Adrenal gland (tissue), 12 donors: ENCODE results near the gene TEAD1. TPM values are rescaled to one million over a fixed set of nuclear protein-coding genes. Genes with fewer than 3 reads are reported as not detected.

Source experiments
- DNase-seq, 7 donors: peaks; one replicate each; pipeline ENCODE4 v3.0.0-alpha.2; 2019 to 2020
- H3K27ac ChIP-seq, 5 donors: fragments of 200-600 bp; sonication (generic) in 4 of 5; 1 replicate in 3 of 5; 2 replicates in 2 of 5; pipeline versions ENCODE4 v1.5.1 to v1.8.0; 2016 to 2020; ENCODE audit warnings: mild to moderate bottlenecking in 1 of 5
- H3K27me3 ChIP-seq: fragments of 200-600 bp; 2 replicates; pipeline ENCODE4 v1.8.0; 2021
- H3K36me3 ChIP-seq, 2 donors: fragments of 200-600 bp; replicated peaks in 1 of 2; 1 replicate in 1 of 2; 2 replicates in 1 of 2; pipeline versions ENCODE4 v1.5.1 to v1.8.0; 2018 to 2022
- H3K4me1 ChIP-seq, 2 donors: fragments of 200-600 bp; replicated peaks in 1 of 2; 1 replicate in 1 of 2; 2 replicates in 1 of 2; pipeline versions ENCODE4 v1.5.1 to v1.8.0; 2018 to 2021
- H3K4me3 ChIP-seq, 4 donors: fragments of 200-600 bp; sonication (generic) in 3 of 4; one replicate each; pipeline ENCODE4 v1.5.1; 2016 to 2018
- H3K9me3 ChIP-seq, 3 donors: fragments of 200-600 bp; sonication (generic) in 1 of 3; replicated peaks in 1 of 3; 1 replicate in 2 of 3; 2 replicates in 1 of 3; pipeline versions ENCODE4 v1.5.1 to v1.8.0; 2016 to 2021
- POLR2A ChIP-seq, 2 donors: fragments of 450-650 bp; IDR thresholded peaks; one replicate each; pipeline ENCODE4 v1.6.1; 2017; ENCODE audit warnings: antibody characterized with exemption in 2 of 2, mild to moderate bottlenecking in 2 of 2, moderate library complexity in 1 of 2
- WGBS, 4 donors: extraction: QIAGEN DNeasy Blood & Tissue Kit in 2 of 4; methylation state at CpG; one replicate each; pipeline versions ENCODE4 v1.1.5 to v1.1.7; 2013 to 2017; 5-methylcytosine and 5-hydroxymethylcytosine counted together
- intact Hi-C, 2 donors: fragments of 100-400 bp; cut with DNase I; formaldehyde crosslinking; loops; one replicate each; pipeline versions ENCODE4 v1.14.1 to v1.15.0; 2022 to 2023
- polyA plus RNA-seq, 3 donors: library from polyadenylated mRNA; stranded (reverse); fragments of 200-250 nt in 2 of 3; fragments of 350-450 nt in 1 of 3; fragmentation: Illumina TruSeq in 1 of 3; extraction: RNeasy Lipid Tissue Mini Kit (QIAGEN cat#74804) in 1 of 3; gene quantifications; one replicate each; pipeline ENCODE4 v1.2.3, GENCODE V29; 2013 to 2014
- total RNA-seq, 9 donors: library from RNA; depleted of rRNA in 4 of 9; stranded (reverse); fragments of >200 nt in 4 of 9; fragments of 120-200 nt in 1 of 9; fragmentation: NEBNext Ultra II Directional in 1 of 9; extraction: Animal tissue kit (Norgen Biotek cat#: 25700) in 1 of 9; gene quantifications; one replicate each; pipeline versions ENCODE4 v1.1.0 to v1.2.4, GENCODE V29; 2013 to 2023
- TF ChIP-seq, protein P1 (sequence below), 6 experiments: fragments of 450-650 bp in 4 of 6; fragments of 200-600 bp in 2 of 6; sonication (generic) in 1 of 6; IDR thresholded peaks; 1 replicate in 5 of 6; 2 replicates in 1 of 6; pipeline versions ENCODE4 v1.5.1 to v1.8.0; 2016 to 2021; ENCODE audit warnings: antibody characterized with exemption in 6 of 6, mild to moderate bottlenecking in 2 of 6, moderate library complexity in 1 of 6
- donor health status: healthy with polysubstance abuse.
- donor health status: Bipolar disorder and iron deficiency.
- donor health status: DM: yes; HTN: yes; CAD: no.
- donor health status: DM: no; HTN: no; CAD: no.
- donor health status: DM: no; HTN: no; CAD: no.
- donor health status: DM: yes; HTN: yes; CAD: no.

The TEAD1 gene
- total and polyA plus RNA-seq, 12 donors, result 3.9 to 49.9 (median 35.1) TPM

DNA sequence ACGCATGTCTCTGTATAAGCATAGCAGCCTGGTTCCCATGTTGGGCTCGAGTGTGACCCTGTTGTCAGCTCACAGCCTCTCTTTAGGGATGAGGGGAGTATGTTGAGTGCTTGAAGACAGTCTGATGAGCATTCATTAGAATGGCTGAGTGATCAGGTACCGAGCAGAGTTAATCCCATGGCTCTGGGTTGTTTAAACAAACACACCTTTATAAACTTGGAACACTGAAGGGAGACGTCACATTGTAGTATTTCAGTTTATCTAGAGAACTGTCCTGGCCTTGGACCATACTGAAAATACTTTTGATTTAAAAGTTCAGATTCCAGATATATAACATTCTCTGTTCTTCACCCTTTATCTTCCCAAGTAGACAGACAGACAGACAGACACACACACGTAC is 76.0 kb downstream of the TEAD1 start:
- TF ChIP-seq, protein P1, sequence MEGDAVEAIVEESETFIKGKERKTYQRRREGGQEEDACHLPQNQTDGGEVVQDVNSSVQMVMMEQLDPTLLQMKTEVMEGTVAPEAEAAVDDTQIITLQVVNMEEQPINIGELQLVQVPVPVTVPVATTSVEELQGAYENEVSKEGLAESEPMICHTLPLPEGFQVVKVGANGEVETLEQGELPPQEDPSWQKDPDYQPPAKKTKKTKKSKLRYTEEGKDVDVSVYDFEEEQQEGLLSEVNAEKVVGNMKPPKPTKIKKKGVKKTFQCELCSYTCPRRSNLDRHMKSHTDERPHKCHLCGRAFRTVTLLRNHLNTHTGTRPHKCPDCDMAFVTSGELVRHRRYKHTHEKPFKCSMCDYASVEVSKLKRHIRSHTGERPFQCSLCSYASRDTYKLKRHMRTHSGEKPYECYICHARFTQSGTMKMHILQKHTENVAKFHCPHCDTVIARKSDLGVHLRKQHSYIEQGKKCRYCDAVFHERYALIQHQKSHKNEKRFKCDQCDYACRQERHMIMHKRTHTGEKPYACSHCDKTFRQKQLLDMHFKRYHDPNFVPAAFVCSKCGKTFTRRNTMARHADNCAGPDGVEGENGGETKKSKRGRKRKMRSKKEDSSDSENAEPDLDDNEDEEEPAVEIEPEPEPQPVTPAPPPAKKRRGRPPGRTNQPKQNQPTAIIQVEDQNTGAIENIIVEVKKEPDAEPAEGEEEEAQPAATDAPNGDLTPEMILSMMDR (IDR thresholded peaks at IDR 0.05), result no peak
- no peak for TF ChIP-seq POLR2A (IDR thresholded peaks at IDR 0.05)
- 77 to 84% (median 80%) methylated on average over 5 of the region's 5 CpGs for WGBS, 4 donors
- peaks cover 0 to 10% of the 10 kb centered on the region in 2 donors for H3K4me1 ChIP-seq
- no peak overlapping the region for H3K4me3 ChIP-seq
- no peaks in the 10 kb centered on the region for H3K9me3 ChIP-seq
- DNase-seq, result no peak
- H3K27ac ChIP-seq, result no peak overlapping the region
- intact Hi-C loops, result no loop called here
- no peaks in the 10 kb centered on the region for H3K27me3 ChIP-seq
- H3K36me3 ChIP-seq, result no peaks in the 10 kb centered on the region

DNA sequence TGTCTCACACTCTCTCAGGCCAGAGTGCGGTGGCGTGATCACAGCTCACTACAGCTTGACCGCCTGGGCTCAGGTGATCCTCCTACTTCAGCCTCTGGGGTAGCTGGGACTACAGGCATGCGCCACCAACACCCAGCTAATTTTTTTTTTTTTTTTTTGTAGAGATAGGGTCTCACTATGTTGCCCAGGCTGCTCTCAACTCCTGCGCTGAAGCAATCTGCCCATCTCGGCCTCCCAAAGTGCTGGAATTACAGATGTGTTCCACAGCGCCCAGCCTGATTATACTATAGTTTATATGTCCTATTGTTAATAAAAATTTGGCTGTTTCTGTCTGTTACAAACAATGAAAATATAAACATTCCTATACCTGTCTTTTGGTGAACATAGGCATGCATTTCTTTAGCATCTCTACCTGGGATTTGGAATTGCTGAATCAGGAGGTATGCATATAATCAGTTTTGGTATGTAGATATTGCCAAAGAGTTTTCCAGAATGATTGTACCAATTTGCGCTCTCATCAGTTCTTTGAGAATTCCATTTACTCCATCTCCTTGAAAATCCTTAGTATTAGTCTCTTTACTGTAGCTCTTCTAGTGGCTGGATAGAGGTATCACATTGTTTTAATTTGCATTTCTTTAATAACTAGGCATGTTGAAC is 78.8 kb downstream of the TEAD1 start:
- H3K4me1 ChIP-seq, result peaks cover 5 to 31% of the 10 kb centered on the region in 2 donors
- intact Hi-C loops, result no loop called here
- no peaks in the 10 kb centered on the region for H3K27me3 ChIP-seq
- no peak overlapping the region for H3K27ac ChIP-seq
- 95 to 99% (median 97%) methylated on average over 8 of the region's 8 CpGs for WGBS, 4 donors
- H3K9me3 ChIP-seq, result no peaks in the 10 kb centered on the region
- no peak overlapping the region for H3K4me3 ChIP-seq
- DNase-seq, result no peak
- no peaks in the 10 kb centered on the region for H3K36me3 ChIP-seq
- no peak for TF ChIP-seq POLR2A (IDR thresholded peaks at IDR 0.05)
- TF ChIP-seq, protein P1 (IDR thresholded peaks at IDR 0.05), result peak in 2 of 6 experiments; percentile 8 to 17

DNA sequence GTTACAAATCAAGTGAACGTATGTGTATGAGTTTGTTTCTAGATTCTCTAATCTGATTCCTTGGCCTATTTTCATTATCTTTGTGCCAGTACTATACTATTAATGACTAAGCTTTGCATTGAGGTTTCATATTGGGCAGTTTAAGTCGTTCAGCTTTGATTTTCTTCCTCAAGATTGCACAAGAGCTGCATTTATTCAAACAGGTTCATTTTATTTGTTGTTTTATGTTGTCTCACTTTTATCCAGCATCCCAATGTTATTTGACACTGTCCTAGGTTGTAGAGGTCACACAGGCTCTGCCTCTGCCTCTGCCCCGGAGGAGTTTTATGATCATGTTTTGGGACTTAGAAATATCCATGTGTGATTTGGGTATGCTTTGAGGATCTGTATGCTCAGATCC is 79.8 kb downstream of the TEAD1 start:
- TF ChIP-seq, protein P1 (IDR thresholded peaks at IDR 0.05), result no peak
- TF ChIP-seq POLR2A (IDR thresholded peaks at IDR 0.05), result no peak
- 65 to 73% (median 71%) methylated on average over 3 of the region's 3 CpGs for WGBS, 4 donors
- no peak for DNase-seq
- intact Hi-C loops, result no loop called here
- Histone ChIP-seq H3K27me3 (no peaks in the 10 kb centered on the region), H3K4me3 (no peak overlapping the region), H3K36me3 (no peaks in the 10 kb centered on the region), H3K4me1 (peaks cover 5 to 31% of the 10 kb centered on the region in 2 donors), H3K27ac (no peak overlapping the region), H3K9me3 (no peaks in the 10 kb centered on the region)

DNA sequence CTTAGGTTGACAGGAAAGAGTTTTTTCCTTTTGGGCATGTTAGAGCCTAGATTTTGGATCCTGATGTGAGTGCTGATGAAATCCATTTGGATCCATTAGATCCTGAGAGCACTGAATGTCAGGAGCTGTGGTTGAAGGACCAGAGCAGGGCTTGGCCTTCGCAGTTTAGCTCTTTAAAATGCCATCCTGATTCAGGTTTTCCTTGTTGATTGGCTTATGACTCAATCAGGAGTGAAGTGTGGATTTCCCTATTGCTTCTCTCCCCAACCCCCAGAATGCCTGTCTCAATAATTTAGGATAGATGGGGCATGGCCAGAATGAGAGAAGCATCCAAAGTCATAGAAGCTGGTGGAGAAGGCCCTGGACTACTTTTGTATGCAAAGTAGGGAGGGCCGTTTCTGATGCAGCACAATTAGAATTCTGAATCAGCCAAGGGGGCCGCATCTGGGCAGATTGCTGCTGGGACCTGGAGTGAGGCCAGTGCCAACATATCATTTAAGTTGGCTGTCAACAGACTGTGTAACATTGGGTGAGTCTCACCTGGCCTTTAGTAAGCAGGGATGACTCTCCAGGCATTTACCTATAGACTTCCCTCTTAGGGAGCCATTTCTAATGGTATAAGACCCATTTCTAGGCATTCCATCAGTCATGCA is 80.5 kb downstream of the TEAD1 start:
- Histone ChIP-seq H3K36me3 (no peaks in the 10 kb centered on the region), H3K4me3 (no peak overlapping the region), H3K9me3 (no peaks in the 10 kb centered on the region), H3K4me1 (peaks cover 5 to 31% of the 10 kb centered on the region in 2 donors), H3K27me3 (no peaks in the 10 kb centered on the region), H3K27ac (no peak overlapping the region)
- WGBS, 4 donors, result 77 to 91% (median 86%) methylated on average over 3 of the region's 3 CpGs
- no peak for DNase-seq
- TF ChIP-seq, protein P1 (IDR thresholded peaks at IDR 0.05), result no peak
- TF ChIP-seq POLR2A (IDR thresholded peaks at IDR 0.05), result no peak
- intact Hi-C loops, result no loop called here
